GM12878 (cell line): Measurements from ENCODE around the gene HBQ1. TPM values are rescaled to one million over a fixed set of nuclear protein-coding genes. Genes with fewer than 3 reads are reported as not detected.
A peak's percentile ranks its signal among the peaks of the same experiment; 100 is the strongest.

Experiments
- ATAC-seq: fragments of 200-7000 bp; cut with Tn5 transposase; 3 replicates; pipeline ENCODE4 v1.9.1; 2020; ENCODE audit warnings: mild to moderate bottlenecking, moderate library complexity
- BruUV-seq: library from RNA; stranded (reverse); fragments of 400-500 nt; replicated peaks from 2 replicates; lab custom pipeline; 2021; lab: Mats Ljungman, UMichigan
- CTCF ChIA-PET: fragments of 300-600 bp; sonication (Branson Sonifier 250); formaldehyde crosslinking; extraction: SDS; loops from one replicate; lab custom pipeline; 2021; ENCODE audit warnings: inconsistent platforms; lab: Yijun Ruan, JAX
- POLR2A ChIA-PET: fragments of 350-600 bp; formaldehyde crosslinking; extraction: SDS; loops from one replicate; lab custom pipeline; 2021; ENCODE audit warnings: inconsistent platforms; lab: Charles Lee
- RAD21 ChIA-PET: fragments of 300-600 bp; sonication (Branson Sonifier 250); formaldehyde crosslinking; loops from one replicate; lab custom pipeline; 2023; ENCODE audit warnings: antibody characterized with exemption; ENCODE audit not compliant: unreplicated experiment; lab: Charles Lee
- SMC1A ChIA-PET: fragments of 300-600 bp; sonication (Branson Sonifier 250); formaldehyde crosslinking; loops from one replicate; lab custom pipeline; 2023; ENCODE audit not compliant: unreplicated experiment, uncharacterized antibody; lab: Charles Lee
- DNase-seq: peaks from one replicate; pipeline ENCODE4 v3.0.0-alpha.2; 2011; ENCODE audit warnings: low read depth, low spot score
- FAIRE-seq: peaks from 3 replicates; lab custom pipeline; 2011; peaks lifted over from hg19 to GRCh38; lab: Jason Lieb, UNC
- H2AFZ ChIP-seq: 2 replicates; pipeline ENCODE4 v1.6.0; 2011; ENCODE audit warnings: low read depth, low read length, control low read depth; ENCODE audit not compliant: control insufficient read depth
- H3K27ac ChIP-seq: 2 replicates; pipeline ENCODE4 v1.5.1; 2011; ENCODE audit warnings: control low read depth; ENCODE audit not compliant: control insufficient read depth, insufficient read depth
- H3K27me3 ChIP-seq, 2 experiments: replicated peaks in 1 of 2; 2 replicates each; pipeline versions ENCODE4 v1.6.0 to v1.6.1; 2011; ENCODE audit warnings: low read length in 1 of 2; ENCODE audit not compliant: control insufficient read depth in 2 of 2, insufficient read depth in 2 of 2
- H3K36me3 ChIP-seq, 2 experiments: 2 replicates each; pipeline ENCODE4 v1.5.1; 2011; ENCODE audit warnings: low read length in 1 of 2; ENCODE audit not compliant: control insufficient read depth in 2 of 2, insufficient read depth in 2 of 2
- H3K4me1 ChIP-seq: 2 replicates; pipeline ENCODE4 v1.6.1; 2011; ENCODE audit warnings: mild to moderate bottlenecking, low read length, moderate library complexity, mixed read lengths; ENCODE audit not compliant: control insufficient read depth, insufficient read depth
- H3K4me2 ChIP-seq: 2 replicates; pipeline ENCODE4 v1.6.0; 2011; ENCODE audit warnings: control low read depth; ENCODE audit not compliant: control insufficient read depth, insufficient read depth
- H3K4me3 ChIP-seq: fragments of 200-600 bp; sonication (generic); 2 replicates; pipeline ENCODE4 v1.5.1; 2016
- H3K79me2 ChIP-seq: 2 replicates; pipeline ENCODE4 v1.6.0; 2011; ENCODE audit warnings: low read length; ENCODE audit not compliant: control insufficient read depth, insufficient read depth
- H3K9ac ChIP-seq: 2 replicates; pipeline ENCODE4 v1.8.0; 2011; ENCODE audit warnings: low read length, control low read depth, mixed read lengths; ENCODE audit not compliant: control insufficient read depth, insufficient read depth
- H3K9me3 ChIP-seq: replicated peaks from 3 replicates; pipeline ENCODE4 v1.5.1; 2011; ENCODE audit warnings: mild to moderate bottlenecking, low read length; ENCODE audit not compliant: control insufficient read depth, insufficient read depth
- H4K20me1 ChIP-seq: 2 replicates; pipeline ENCODE4 v1.6.0; 2011; ENCODE audit not compliant: control insufficient read depth, insufficient read depth
- BACH1 ChIP-seq: fragments of 450-650 bp; IDR thresholded peaks from 2 replicates; pipeline ENCODE4 v1.6.1; 2017; ENCODE audit warnings: mild to moderate bottlenecking, borderline replicate concordance
- BCL3 ChIP-seq: IDR thresholded peaks from 2 replicates; pipeline ENCODE4 v1.6.1; 2011; ENCODE audit warnings: borderline replicate concordance, low read depth, mild to moderate bottlenecking, moderate library complexity, low read length; ENCODE audit not compliant: insufficient read depth, poor library complexity, severe bottlenecking
- BHLHE40 ChIP-seq, 2 experiments: fragments of 450-650 bp in 1 of 2; IDR thresholded peaks; 2 replicates each; pipeline ENCODE4 v1.6.1; 2011 to 2017; ENCODE audit warnings: low read depth in 2 of 2, borderline replicate concordance in 1 of 2, improper control_type of control experiment in 1 of 2, low read length in 1 of 2, mild to moderate bottlenecking in 1 of 2
- BRCA1 ChIP-seq: IDR thresholded peaks from 2 replicates; pipeline ENCODE4 v1.6.1; 2011; ENCODE audit warnings: low read depth, low read length, improper control_type of control experiment
- CHD2 ChIP-seq: IDR thresholded peaks from 2 replicates; pipeline ENCODE4 v1.6.1; 2011; ENCODE audit warnings: low read depth, low read length, improper control_type of control experiment, borderline replicate concordance
- CREB1 ChIP-seq: IDR thresholded peaks from 2 replicates; pipeline ENCODE4 v1.6.1; 2012; ENCODE audit warnings: low read depth, mild to moderate bottlenecking, inconsistent platforms
- EGR1 ChIP-seq, 2 experiments: IDR thresholded peaks; 1 replicate in 1 of 2; 2 replicates in 1 of 2; pipeline ENCODE4 v1.6.1; 2011 to 2012; ENCODE audit warnings: low read depth in 2 of 2, low read length in 2 of 2, borderline replicate concordance in 1 of 2, mild to moderate bottlenecking in 1 of 2, moderate library complexity in 1 of 2
- KLF5 ChIP-seq: fragments of 450-650 bp; IDR thresholded peaks from 2 replicates; pipeline ENCODE4 v1.6.1; 2014; ENCODE audit warnings: mild to moderate bottlenecking; ENCODE audit not compliant: partially characterized antibody
- LARP7 ChIP-seq: fragments of 450-650 bp; IDR thresholded peaks from 2 replicates; pipeline ENCODE4 v1.6.1; 2017; ENCODE audit warnings: mild to moderate bottlenecking
- MAX ChIP-seq: IDR thresholded peaks from 2 replicates; pipeline ENCODE4 v1.6.1; 2012; ENCODE audit warnings: low read depth, low read length, improper control_type of control experiment
- PAX5 ChIP-seq: IDR thresholded peaks from 2 replicates; pipeline ENCODE4 v1.6.1; 2011; ENCODE audit warnings: low read depth, low read length, borderline replicate concordance
- RB1 ChIP-seq: fragments of 450-650 bp; formaldehyde crosslinking; IDR thresholded peaks from 2 replicates; pipeline ENCODE4 v1.6.1; 2017; ENCODE audit warnings: mild to moderate bottlenecking, borderline replicate concordance
- TCF12 ChIP-seq: IDR thresholded peaks from 2 replicates; pipeline ENCODE4 v1.6.1; 2011; ENCODE audit warnings: low read depth, mild to moderate bottlenecking, low read length
- TCF3 ChIP-seq: IDR thresholded peaks from 2 replicates; pipeline ENCODE4 v1.6.1; 2012; ENCODE audit warnings: low read depth, mild to moderate bottlenecking, low read length, borderline replicate concordance; ENCODE audit not compliant: insufficient read depth
- ZNF687 ChIP-seq: fragments of 450-650 bp; IDR thresholded peaks from 2 replicates; pipeline ENCODE4 v1.6.1; 2017; ENCODE audit warnings: mild to moderate bottlenecking, moderate library complexity
- WGBS: methylation state at CpG from one replicate; pipeline ENCODE4 v1.1.6; 2016; ENCODE audit warnings: low lambda C conversion rate; ENCODE audit not compliant: insufficient replicate concordance, insufficient coverage; ENCODE audit errors: missing lambda C conversion rate; 5-methylcytosine and 5-hydroxymethylcytosine counted together
- in situ Hi-C: fragments of 300-500 bp; cut with MboI; formaldehyde crosslinking; loops from 9 replicates; pipeline ENCODE4 v1.14.3; 2018; ENCODE audit warnings: mixed read lengths
- intact Hi-C: fragments of 100-400 bp; cut with micrococcal nuclease; formaldehyde crosslinking; loops from one replicate; pipeline ENCODE4 v1.14.2; 2022; ENCODE audit not compliant: unreplicated experiment
- polyA plus RNA-seq, 11 experiments: library from polyadenylated mRNA; depleted of rRNA in 4 of 11; unstranded in 6 of 11; stranded (reverse) in 5 of 11; fragments of >200 nt; fragmentation: Nextera tagmentation in 4 of 11; fragmentation: Illumina TruSeq in 1 of 11; extraction: Ambion mirVana in 4 of 11; extraction: Trizol in 1 of 11; gene quantifications; 1 replicate in 1 of 11; 2 replicates in 10 of 11; pipeline versions ENCODE4 v1.2.1 to v1.2.3, GENCODE V29; 2011 to 2016; ENCODE audit warnings: inconsistent platforms in 2 of 11, missing spikeins in 2 of 11, low read depth in 1 of 11
- total RNA-seq, 4 experiments: library from RNA; depleted of rRNA in 3 of 4; stranded (reverse); fragments of >200 nt in 3 of 4; fragmentation: Illumina TruSeq in 1 of 4; extraction: Trizol in 1 of 4; gene quantifications; 2 replicates each; pipeline versions ENCODE4 v1.2.1 to v1.2.3, GENCODE V29; 2013 to 2021

Gene HBQ1
- total and polyA plus RNA-seq, 10 of the 15 experiments (the other 5 are each of a cell fraction or from before 2014, with no cell fraction given), result not detected

- H4K20me1 ChIP-seq, result no peaks in the 10 kb centered on the region
- intact Hi-C loops (loop anchor here (1.0 to 2.0 kb wide), 3 partner anchors 64 to 116 kb away; no protein-coding TSS in a partner anchor), in situ Hi-C loops (loop anchor here (5.0 kb wide), 1 partner anchor 74 kb away; no protein-coding TSS in a partner anchor)
- FAIRE-seq (no peak), ATAC-seq (peak; percentile 93), DNase-seq (peak; percentile 7)
- no peaks in the 10 kb centered on the region for H3K79me2 ChIP-seq
- WGBS, result 16% methylated on average over 73 of the region's 89 CpGs
- ChIA-PET CTCF (interaction anchor here (0.7 to 3.8 kb wide), 8 partner anchors 13 to 190 kb away, joined by 3 to 20 read pairs (median 4); partner anchors contain the start of gene MRPL28), POLR2A (interaction anchor here (0.5 kb wide), 1 partner anchor 53 kb away, joined by 3 read pairs; no protein-coding TSS in a partner anchor), RAD21 (interaction anchor here (0.6 to 1.4 kb wide), 3 partner anchors 74 to 115 kb away, joined by 3 to 4 read pairs (median 3); no protein-coding TSS in a partner anchor), SMC1A (interaction anchor here (1.1 kb wide), 1 partner anchor 116 kb away, joined by 4 read pairs; no protein-coding TSS in a partner anchor)
- BruUV-seq, result no TSS peak
- H3K4me3 ChIP-seq, result no peak overlapping the region
- peak overlapping the region; percentile 79 for H2AFZ ChIP-seq
- H3K4me1 ChIP-seq, result peaks cover 8% of the 10 kb centered on the region; the same call in 1 of the 2 replicates
- no peak overlapping the region for H3K9ac ChIP-seq
- 0 out of 4 replicates have a peak, but pooled peaks cover 0 to 4% of the 10 kb centered on the region in 2 experiments for H3K36me3 ChIP-seq
- peaks cover 2 to 5% of the 10 kb centered on the region in 2 experiments; a peak in 3 of 4 replicates for H3K27me3 ChIP-seq
- H3K4me2 ChIP-seq, result peak overlapping the region; percentile 79
- H3K27ac ChIP-seq, result no peak overlapping the region
- no peaks in the 10 kb centered on the region for H3K9me3 ChIP-seq
- TF ChIP-seq PAX5 (peak; percentile 30; the same call in 1 of the 2 replicates), BACH1 (peak; percentile 63), KLF5 (peak; percentile 44), BCL3 (peak; percentile 48), ZNF687 (peak; percentile 78), BRCA1 (peak; percentile 61; the same call in 1 of the 2 replicates), CHD2 (peak; percentile 93), EGR1 (IDR thresholded peaks at IDR 0.05; ENCODE audit: borderline replicate concordance in 1 of 2, low read depth in 2 of 2, low read length in 2 of 2) (0 out of 3 replicates have a peak, but pooled peaks of 1 of the 2 experiments have one; percentile 2), CREB1 (peak; percentile 11; the same call in 1 of the 2 replicates), MAX (peak; percentile 94), LARP7 (peak; percentile 79; the same call in 1 of the 2 replicates), BHLHE40 (IDR thresholded peaks at IDR 0.05; ENCODE audit: borderline replicate concordance in 1 of 2, low read depth in 2 of 2, low read length in 1 of 2) (peak; percentile 32 to 87; a peak in 3 of 4 replicates), TCF12 (0 out of 2 replicates have a peak, but pooled peaks have one; percentile 42), RB1 (peak; percentile 91), TCF3 (no peak)
Measured at GRCh38 chr16:180681-181564, 664 bp downstream of the HBQ1 start.
